SKM-1 (cell line): ENCODE measurements around the gene EPHA2.
"Not testable (repeated sequence)": the region's sequence is repeated elsewhere in the genome, so short reads cannot be mapped to it uniquely, and the experiment has no call there.

Experiments
- DNase-seq: peaks from one replicate; lab custom pipeline; 2025; ENCODE audit not compliant: unreplicated experiment; lab: John Stamatoyannopoulos, UW

The EPHA2 gene

GRCh38 chr1:16168622-16169360 is 12.9 kb upstream of the EPHA2 start:
- no peak for DNase-seq

DNA sequence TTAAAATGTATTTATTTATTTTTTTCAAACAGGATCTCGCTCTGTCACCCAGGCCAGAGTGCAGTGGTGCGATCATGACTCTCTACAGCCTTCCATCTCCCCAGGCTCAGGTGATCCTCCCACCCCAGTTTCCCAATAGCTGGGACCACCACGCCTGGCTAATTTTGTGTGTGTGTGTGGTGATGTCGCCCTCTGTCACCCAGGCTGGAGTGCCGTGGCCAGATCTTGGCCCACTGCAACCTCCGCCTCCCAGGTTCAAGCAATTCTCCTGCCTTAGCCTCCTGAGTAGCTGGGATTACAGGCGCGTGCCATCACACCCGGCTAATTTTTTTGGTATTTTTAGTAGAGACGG is 12.3 kb upstream of the EPHA2 start:
- not testable (repeated sequence) for DNase-seq

DNA sequence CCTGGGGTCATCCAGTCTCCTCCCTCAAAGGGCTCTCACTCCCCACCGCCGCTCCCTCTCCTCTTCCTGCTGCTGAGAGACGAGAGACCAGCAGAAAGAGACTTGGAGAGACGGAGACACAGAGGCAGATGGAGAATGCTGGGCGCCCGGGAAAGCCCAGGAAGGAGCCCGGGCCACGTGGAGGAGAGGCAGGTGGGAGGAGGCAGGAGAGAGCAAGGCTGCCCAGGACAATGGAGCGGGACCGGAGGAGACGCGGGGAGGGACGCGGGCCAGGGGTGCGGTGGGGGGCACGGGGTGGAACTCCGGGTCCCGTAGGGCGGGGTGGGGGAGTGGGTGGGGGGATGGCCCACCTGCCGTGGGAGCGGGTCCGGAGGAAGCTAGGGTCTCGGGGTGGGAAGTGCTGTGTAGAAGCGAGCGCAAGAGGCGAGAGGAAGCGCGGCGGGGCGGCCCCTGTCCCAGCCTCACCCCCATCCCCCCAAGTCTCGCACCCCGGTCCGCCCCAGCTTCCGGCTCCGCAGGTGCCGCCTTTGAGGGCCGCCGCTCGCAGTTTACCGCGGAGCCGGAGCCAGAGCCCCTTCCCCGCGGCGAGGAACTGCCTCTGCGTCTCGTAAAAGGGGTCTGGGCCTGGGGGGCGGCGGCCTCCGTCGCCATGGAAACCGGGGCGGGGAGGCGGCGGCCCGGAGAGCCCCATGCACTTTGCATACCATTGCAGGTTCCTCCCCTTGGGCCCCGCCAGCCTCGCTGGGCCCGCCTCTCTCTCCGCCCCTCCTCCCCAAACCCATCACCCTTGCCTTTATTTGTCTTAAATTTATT is 11.7 kb upstream of the EPHA2 start:
- DNase-seq = no peak

DNA sequence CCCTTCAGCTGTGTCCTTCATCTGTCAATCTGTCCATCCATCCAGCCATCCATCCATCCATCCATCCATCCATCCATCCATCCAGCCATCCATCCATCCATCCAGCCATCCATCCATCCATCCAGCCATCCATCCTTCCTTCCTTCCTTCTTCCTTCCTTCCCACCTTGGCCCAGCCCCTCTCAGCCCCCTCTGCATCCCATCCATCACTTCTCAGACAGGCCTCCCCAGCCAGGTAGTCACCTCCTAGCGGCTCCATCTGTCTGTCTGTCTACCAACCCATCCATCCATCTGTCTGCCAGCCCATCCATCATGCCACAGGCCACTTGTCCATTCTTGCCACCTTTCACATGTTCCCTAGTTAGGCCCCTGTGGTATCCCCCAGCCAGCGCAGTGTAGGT is 10.2 kb upstream of the EPHA2 start:
- no peak for DNase-seq

DNA sequence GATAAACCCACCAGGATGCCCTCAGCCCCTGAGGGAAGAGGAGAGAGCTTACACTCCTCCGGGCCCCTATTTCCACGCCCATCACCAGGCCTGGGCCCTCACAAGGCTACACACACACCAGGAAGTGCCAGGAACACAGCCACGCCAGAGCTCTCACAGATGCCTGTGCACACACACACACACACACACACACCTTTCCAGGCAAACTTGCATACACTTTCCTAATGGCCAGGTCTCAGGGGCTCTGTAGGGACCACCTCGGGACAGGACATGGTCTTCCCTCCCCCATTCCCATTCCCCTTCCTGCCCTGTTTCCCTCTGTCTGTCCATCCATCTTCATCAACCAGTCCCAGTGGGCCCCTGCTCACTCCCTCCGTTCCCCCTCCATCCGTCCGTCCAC is 9.7 kb upstream of the EPHA2 start:
- no peak for DNase-seq

DNA sequence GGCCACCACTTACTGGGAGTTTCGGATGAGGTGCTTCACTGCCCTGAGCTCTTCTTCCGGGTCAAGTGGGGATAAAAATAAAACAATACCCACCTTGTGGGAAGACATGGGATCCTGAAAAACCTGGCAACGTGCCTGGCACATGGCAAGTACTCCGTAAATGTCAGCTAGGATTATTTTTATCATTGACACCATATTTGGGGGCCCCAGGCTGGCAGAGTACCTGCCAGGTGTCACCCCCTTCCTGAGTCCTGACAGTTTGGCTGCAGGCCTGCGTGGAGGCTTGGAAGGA is 9.2 kb upstream of the EPHA2 start:
- no peak for DNase-seq

GRCh38 chr1:16164213-16165072 is 8.6 kb upstream of the EPHA2 start:
- DNase-seq = no peak

DNA sequence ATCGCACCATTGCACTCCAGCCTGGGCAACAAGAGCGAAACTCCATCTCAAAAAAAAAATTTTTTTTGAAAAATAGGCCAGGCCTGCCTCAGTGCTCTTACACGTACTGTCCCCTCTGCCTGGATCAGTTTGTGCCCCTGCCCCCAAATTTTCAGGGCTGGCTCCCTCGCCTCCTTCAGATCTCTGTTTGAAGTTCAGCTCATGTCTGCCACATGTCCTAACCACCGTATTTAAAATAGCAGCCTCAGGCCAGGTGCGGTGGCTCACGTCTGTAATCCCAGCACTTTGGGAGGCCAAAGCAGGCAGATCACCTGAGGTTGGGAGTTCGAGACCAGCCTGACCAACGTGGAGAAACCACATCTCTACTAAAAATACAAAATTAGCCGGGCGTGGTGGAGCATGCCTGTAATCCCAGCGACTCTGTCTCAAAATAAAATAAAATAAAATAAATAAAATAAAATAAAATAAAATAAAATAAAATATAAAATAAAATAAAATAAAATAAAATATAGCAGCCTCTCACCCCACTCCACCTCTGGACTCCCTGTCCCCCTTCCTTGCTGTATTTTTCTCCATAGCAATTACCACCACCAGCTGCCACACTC is 7.8 kb upstream of the EPHA2 start:
- not testable (repeated sequence) for DNase-seq

DNA sequence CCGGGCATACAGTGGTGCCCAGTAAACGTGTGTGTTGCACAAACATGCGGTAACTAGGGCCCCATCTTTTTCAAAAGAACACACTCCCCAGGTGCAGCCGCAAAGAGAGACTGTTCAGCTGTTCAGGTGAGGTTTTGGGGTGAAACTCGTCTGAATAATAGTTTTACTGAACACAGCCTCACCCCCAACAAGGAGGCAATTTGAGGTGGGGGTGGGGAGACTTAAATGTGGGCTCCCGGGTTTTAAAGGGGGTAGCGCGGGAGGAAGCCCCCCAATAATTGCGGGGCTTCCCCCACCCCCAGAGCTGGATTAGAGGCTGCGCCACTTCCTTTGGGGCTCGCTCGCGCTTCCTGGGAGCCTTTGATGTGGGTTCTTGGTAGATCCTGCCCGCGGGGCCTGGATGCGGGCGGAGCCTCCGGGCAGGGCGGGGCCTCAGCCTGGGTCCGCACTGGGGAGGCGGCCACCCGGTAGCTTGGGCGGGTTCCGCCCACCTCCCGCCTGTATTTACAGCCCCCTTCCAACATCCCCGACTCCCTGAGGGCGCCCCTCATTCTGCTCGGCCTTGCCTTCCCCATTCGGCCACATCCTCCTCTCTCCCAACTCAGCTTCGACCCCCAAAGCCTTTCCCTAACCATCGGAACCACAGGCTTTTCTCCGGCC is 6.4 kb upstream of the EPHA2 start:
- no peak for DNase-seq

- DNase-seq = no peak
Observed at GRCh38 chr1:16161717-16162116, 5.8 kb upstream of the EPHA2 start.

DNA sequence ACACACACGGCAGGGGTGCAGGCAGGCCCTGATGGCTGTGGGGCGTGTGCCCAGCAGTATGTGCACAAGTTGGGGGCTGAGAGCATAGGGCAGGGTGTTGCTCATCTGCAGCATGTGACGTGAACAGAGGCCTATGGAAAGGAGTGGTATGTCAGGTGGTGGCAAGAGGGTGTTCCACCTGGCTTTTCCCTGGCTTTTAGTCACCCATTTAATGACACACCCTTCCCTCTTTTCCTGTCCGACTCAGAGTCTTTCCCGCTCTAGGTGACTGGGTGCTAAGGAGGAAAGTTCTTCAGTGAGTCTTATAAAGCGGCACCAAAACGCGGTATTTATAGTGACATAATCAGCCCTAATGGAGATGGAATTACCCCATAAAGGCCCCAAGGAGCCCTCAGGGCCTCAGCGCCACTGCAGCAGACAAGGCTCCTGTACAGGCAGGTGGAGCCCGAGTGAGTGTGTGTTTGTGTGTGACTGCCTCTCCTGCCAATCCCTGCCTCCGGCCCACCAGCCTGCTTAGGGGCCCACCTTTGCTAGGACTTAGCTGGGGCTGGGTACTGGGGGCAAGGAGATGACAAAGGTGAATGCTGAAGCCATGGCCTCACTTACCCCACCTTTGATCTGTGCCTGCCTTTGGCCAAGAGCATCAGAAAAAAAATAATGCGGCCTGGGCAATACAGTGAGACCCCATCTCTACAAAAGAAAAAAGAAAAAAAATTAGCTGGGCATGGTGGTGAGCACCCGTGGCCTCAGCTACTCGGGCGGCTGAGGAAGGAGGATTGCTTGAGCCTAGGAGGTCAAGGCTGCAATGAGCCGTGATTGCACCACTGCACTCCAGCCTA is 3.3 kb upstream of the EPHA2 start:
- no peak for DNase-seq

- no peak for DNase-seq
Observed at GRCh38 chr1:16158025-16158424, 2.2 kb upstream of the EPHA2 start.

DNA sequence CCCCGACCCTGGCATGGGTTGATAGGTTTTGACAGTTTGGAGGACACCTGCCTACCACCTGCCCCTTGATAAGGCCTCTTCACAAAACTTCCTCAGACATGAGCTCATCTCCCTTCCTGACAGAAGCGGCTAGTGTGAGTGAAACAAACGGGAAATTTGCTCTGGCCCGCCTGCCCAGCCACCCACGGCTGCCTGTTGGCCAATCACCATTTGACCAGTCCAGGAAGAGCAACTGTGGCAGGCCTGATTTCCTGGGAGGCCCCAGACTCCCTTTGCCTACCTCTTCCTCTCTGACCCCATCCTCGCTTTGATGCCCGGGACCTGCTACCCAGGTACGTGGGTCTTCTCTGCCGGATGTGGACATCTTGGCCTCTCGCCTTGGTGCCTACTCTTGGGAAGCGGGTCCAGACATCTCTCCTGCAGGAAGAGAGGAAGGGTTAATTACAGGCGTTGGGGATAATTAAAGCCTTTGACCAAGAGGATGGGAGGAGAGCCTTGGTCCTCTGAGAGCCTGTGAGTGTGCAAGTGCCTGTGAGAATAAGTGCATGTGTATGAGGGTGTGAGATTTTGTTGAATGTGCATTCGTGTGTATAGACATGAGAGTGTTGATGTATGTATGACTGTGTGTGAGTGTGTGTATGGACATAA is 1.1 kb upstream of the EPHA2 start:
- DNase-seq = no peak

GRCh38 chr1:16153999-16154673 is 1.7 kb downstream of the EPHA2 start:
- no peak for DNase-seq

GRCh38 chr1:16153096-16153998 is 2.5 kb downstream of the EPHA2 start:
- DNase-seq = no peak

GRCh38 chr1:16152481-16153087 is 3.3 kb downstream of the EPHA2 start:
- no peak for DNase-seq

DNA sequence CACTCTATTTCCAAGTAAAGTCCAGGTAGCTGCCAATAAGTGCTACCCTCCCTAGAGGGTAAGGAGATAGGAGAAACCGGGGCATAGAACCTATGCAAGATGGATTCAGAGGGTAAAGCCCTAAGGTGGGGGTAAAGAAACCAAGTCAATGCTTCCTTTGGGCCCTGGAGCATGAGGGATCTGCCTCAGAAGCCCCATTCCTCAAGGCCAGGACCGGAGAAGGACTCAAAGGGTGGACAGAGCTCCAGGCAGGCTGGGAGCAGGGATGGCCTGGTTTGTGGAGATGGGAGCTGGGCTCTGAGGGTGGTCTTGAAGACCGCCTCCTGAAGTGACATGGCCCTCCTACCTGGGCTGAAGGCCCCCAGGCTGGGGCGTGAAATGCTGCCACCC is 3.9 kb downstream of the EPHA2 start:
- no peak for DNase-seq
